NCI-H2081 (cell line): ENCODE data around the gene PNKD.

Source experiments
- DNase-seq, 2 experiments: peaks; one replicate each; lab custom pipeline; 2025; lab: John Stamatoyannopoulos, UW

The PNKD gene

DNA sequence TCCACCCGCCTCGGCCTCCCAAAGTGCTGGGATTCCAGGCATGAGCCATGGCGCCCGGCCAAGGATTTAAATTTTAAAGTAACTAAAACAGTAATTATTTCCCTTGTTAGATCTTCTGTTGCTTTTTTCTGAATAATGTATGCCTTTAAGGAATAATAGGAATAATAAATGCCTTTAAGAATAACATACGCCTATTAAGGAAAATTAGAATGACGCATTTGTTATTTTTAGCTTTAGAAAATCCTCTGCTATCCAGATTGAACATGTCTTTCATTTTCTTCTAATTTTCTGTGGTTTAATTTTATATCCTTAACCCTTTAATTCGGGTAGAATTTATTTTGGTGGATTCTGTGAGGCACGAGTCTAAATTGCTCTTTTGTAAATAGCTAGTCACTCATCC is 45.1 kb downstream of the PNKD start:
- no peak for DNase-seq

- DNase-seq, result no peak
Measured at GRCh38 chr2:218317303-218317630, 46.9 kb downstream of the PNKD start.

- no peak for DNase-seq
Measured at GRCh38 chr2:218317835-218318234, 47.5 kb downstream of the PNKD start.

- no peak for DNase-seq
Measured at GRCh38 chr2:218318241-218318640, 47.9 kb downstream of the PNKD start.

GRCh38 chr2:218319813-218320365 is 49.6 kb downstream of the PNKD start:
- no peak for DNase-seq

DNA sequence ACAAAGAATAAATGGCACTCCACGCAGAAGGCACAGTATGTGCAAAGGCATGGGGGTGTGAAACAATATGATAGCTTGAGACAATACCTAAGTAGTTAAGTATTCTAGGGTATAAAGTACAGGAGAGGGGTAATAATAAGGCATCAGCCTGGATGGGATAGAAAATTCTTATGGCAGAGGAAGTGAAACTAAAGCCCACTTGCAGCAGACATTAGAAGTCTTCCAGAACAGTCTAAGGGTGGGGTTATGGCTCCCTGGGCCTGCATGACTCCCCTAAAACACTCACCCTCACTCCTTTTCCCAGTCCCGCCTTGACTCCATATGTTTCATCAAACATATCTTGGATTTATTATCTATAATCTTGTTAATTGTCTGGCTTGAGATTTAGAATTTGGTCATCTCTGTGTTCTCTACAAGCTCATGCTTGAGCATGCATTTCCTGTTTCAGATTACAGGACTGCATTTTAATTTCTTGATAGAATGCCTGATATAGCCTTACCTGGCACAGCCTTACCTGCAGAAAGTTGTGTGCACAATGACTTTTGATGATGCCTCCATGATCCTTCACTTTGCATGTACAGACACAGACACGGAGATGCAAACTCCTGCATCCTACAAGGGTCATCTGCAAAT is 50.5 kb downstream of the PNKD start:
- no peak for DNase-seq

DNA sequence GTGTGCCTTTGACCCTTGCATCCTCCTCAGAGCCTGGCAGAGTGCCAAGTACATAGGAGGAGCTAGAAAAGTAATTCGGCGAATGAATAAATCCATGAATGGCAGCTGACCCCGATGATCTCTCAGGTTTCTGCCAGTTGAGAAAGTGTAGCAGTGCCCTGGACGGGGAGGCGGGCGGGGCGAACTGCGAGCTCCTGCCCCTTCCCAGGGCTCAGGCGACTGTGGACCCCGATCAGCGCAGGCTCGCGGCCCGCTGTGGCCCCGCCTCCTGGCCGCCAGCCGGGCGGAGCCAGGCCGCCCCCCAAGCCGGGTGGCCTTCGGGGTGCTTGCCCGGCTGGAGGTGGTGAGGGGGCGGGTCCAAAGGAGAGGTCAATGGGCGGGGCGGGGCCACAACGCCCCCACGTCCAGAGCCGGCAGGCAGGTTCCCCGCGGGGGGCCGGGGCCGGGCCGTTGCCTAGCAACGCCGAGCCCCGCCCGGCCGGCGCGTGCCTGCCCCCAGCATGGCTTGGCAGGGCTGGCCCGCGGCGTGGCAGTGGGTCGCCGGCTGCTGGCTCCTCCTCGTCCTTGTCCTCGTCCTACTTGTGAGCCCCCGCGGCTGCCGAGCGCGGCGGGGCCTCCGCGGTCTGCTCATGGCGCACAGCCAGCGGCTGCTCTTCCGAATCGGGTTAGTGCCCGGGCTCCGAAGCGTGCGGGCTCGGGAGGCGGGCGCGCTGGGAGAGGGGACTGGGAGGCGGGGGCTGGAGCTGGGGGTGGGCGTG is 52.6 kb downstream of the PNKD start:
- DNase-seq, result peak; percentile 52 to 66

DNA sequence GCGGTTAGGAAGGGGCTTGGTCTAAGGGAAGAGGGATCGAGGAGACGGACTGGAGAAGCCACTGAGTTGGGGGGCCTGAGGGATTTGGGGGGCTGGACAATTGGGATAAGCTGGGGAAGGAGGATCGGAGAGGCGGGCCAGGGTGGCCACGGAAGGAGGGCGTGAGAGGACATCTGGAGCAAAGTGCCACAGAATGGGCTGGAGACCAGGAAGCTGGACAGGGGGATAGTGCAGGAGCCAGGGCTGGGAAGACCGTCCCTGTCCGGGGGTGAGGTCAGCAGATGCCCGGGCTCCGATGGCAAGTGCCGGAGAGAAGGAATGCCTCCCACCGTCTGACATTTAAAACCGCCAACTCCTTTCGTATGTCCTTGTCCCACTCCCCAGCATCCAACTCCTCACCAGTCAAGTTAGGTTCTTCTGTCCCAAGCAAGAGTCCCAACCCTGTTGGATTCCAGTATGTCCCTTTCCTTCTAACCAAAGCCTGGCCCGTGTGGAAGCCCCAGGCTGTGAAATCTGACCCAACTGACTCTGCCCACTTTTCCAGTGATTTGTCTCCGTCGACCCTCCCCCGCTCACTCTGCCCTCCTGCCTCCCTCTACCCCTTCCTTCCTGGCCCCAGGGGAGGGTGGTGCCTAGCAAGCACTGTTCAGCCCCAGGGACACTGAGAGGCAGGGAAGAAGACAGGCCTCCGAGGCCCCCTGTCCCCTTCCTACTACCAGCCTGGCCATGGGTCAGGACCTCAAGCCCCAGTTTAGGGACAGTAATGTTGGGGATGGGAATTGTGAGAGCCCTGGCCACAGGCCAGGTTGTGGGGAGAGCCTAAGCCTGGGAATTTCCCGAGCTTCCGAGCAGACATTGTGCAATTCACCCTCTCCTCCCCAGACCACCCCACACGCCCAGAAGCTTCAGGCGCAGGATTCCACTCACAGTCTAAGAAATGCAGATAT is 53.5 kb downstream of the PNKD start:
- no peak for DNase-seq

DNA sequence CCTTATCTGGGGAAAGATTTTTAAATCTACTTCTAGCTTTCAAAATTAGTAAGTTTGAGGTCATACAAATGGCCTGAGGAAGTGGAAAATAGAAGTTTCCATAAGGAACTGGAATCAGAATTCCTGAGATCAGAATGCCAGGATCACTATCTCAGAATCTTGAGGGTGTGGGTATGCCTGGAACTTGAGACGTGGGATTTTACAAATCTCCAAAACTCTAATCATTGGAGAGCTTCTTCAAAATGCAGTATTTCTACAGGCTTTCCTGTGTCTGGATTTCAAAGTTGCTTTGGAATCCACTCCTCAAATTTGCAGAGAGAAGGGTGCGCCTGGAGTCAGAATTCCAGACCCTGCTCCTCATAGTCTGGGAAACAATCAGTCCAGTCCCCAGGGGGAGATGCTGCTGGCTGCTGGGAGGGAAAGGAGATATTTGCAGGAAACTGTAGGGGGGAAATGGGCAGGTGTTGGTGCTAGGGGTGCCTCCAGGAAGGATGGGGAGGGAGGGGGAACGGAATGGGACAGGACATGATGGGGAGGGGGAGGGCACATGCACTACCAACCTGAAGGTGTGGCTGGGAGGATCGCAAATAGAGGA is 55.3 kb downstream of the PNKD start:
- peak; percentile 3 to 52 for DNase-seq

DNA sequence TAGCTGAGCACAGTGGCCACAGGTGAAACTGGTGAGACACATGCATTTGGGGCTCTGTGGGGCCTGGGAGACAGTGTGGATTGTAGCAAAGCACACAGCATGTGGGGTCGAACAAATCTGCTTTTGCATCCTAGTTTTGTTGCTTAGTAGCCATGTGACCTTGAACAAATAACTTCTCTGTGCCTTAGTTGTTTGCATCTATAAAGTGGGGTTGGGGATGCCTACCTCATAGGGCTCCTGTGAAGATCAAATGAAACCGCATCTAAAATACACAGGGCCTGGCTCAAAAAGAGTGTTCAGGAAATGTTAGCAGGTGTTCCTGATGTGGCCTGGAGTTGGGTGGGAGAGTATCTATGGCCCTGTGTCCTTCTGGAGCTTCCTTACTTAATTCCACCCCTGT is 56.0 kb downstream of the PNKD start:
- DNase-seq, result no peak

DNA sequence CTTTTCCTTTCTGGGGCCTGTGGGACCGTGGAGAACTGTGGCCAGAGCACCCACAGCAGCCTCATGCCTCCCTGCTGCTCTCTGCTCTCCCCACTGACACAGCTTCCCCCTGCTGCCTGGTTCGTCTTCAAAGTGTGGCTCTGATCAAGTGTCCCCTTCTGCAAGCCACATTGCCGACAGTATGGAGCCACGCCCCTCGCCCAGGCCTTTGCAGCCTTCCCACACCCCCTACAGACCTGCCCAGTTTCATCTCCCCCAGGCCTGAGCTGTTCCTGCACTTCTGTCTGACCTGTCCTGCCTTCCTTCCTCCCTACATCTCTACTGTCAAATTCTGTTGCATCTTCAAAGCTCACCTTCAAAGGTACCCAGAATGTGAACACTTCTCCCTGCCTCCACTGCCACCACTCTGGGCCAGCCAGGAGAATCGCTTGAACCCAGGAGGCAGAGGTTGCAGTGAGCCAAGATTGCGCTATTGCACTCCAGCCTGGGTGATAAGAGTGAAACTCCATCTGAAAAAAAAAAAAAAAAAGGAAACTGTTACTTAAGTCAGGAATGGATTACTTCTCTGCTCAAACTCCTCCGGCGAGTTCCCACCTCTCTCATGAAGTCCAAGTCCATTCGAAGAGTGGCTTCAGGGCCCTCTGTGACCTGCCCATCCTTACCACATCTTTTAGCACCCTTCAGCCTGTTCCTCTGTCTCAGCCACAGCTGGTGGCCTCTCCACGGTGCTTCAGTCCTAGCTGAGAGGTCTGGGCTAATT is 57.3 kb downstream of the PNKD start:
- DNase-seq, result no peak

DNA sequence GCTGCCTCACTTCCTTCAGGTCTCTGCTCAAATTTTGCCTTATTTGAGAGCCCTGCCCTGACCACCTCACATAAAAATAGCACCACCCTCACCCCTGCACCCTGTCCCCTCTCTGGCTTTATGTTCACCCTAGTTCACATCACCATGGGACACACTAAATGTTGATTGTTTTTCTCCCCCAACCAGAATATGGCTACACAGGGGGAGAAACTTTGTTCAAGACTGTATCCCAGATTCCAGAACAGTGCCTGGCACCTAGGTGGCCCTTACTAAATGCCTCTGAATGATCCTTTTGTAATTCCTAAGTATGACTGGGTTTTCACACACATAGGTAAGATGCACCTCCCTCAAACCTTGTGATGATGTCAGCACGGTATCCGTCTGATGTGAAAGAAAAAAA is 58.0 kb downstream of the PNKD start:
- no peak for DNase-seq

GRCh38 chr2:218329027-218329825 is 58.9 kb downstream of the PNKD start:
- DNase-seq, result no peak

DNA sequence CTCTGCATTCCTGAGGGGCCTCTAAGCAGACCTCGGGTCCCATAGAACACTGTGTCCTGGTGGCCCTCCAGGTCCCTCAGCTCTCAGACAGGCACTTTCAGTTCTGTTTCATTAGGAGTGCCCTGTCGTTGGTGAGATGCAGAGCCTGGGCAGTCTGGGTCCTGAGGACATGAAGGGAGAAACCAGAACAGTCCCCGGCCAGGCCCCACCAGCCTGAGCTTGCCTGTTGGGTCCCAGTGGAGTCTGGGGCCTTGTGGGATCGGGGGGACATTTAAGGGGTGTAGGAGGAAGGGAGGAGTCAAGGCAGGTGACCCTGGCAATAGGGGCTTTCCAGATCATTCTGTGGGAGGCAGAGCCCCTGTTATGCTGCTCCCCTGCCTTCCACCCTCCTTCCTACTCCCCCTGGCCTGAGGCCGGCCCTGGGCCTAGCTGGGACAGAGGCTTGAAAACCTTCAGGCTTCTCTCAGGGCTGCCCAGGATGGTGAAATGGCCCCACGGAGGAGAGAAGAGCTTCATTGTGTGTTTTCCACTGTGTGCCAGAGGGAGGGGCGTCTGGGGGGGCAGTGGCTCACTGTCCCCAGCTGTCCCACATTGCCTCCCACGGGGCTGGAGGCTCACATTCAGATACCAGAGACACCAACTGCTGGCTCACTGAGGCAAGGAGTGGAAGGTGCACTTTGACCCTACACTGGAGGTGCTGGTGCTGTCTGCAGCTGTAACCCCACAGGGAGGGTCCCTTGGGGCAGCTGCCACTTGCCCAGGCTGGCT is 59.7 kb downstream of the PNKD start:
- DNase-seq, result no peak

DNA sequence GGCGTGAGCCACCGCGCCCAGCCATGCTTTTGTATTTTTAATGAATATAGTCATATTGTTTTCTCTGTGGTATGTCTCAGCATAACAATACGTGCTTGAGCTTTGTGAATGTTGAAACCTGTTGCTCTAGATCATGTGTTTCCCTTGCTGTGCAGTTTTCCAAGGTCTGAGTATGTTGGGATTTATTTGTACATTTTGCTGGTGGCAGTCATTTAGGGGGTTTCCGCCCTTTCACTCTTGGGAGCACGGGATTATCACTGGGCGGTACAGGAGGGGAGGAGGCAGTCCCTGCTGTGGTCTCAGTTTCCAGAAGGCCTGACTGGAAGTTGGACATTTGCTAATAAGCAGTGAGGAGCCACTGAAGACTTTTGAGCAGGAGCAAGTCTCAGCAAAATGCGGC is 61.4 kb downstream of the PNKD start:
- DNase-seq, result no peak

DNA sequence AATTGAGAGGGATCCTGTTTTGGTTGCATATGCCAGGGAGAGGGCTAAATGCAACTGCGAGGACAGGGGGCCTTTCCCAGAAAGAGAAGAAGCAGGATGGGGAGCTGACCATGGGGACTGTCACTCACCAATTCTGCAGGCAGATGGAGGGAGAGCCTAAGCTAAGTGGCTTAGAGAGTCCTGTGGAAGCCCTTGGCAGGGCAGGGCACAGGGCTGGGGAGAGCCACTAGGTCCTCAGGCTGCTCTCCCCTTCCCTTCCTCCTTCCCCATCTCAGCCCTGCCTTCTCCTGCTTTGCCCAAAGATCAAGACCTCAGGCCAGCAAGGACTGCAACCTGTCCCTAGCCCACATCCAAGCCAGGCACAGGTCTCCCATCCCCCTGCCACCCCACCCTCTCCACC is 62.0 kb downstream of the PNKD start:
- no peak for DNase-seq

DNA sequence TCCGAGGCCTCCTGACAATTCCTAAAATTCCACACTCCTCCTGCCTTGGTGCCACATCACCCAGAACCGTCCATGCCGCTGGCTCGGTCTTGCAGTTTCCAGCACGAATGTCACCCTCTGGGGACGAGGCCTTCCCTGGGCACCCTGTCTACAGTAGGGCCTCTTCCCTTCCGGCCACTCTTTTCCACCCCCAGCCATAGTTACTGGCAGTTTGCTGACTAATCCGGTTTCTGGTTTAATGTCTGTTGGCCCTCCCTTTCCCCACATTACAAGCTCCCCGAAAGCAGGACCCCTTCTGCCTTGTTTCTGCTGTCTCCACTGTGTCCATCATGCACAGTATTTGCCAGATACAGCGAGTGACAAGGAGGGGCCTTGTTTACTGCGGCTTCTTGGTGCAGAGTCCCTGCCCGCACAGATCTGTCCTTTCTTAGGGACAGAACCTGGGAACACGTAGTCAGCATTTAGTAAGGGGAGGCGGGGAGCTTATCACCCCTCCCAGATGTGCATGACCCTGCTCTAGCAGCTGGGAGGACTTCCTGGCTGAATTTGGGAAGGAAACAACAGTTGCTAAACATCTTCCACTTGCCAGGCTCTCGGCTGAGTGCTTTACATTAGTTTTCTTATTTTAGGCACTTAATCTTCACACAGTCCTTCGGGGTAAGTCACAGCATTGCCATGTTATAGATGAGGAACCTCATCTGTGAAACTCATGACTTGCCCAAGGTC is 62.8 kb downstream of the PNKD start:
- no peak for DNase-seq

- DNase-seq, result no peak
Measured at GRCh38 chr2:218334531-218334930, 64.2 kb downstream of the PNKD start.

GRCh38 chr2:218340656-218341055 is 70.3 kb downstream of the PNKD start:
- DNase-seq, result no peak
